Coronary artery (tissue), 2 donors: ENCODE data around the gene MRTFB.
A peak's percentile ranks its signal among the peaks of the same experiment; 100 is the strongest.

Experiments
- DNase-seq: peaks from one replicate; pipeline ENCODE4 v3.0.0-alpha.2; 2017; ENCODE audit warnings: low spot score
- H3K27ac ChIP-seq, 2 donors: fragments of 200-600 bp; sonication (generic); one replicate each; pipeline ENCODE4 v1.5.1; 2016 to 2019
- H3K4me3 ChIP-seq: fragments of 200-600 bp; sonication (generic); 2 replicates; pipeline ENCODE4 v1.5.1; 2016; ENCODE audit warnings: mild to moderate bottlenecking, moderate library complexity
- TF ChIP-seq, protein P1 (sequence below): fragments of 200-600 bp; sonication (generic); IDR thresholded peaks from one replicate; pipeline ENCODE4 v1.5.1; 2019; ENCODE audit warnings: antibody characterized with exemption

Gene MRTFB

GRCh38 chr16:14202697-14203096 lies 131.6 kb downstream of the MRTFB start:
- Histone ChIP-seq H3K4me3 (peak overlapping the region; percentile 38), H3K27ac (no peak overlapping the region)
- TF ChIP-seq, protein P1, sequence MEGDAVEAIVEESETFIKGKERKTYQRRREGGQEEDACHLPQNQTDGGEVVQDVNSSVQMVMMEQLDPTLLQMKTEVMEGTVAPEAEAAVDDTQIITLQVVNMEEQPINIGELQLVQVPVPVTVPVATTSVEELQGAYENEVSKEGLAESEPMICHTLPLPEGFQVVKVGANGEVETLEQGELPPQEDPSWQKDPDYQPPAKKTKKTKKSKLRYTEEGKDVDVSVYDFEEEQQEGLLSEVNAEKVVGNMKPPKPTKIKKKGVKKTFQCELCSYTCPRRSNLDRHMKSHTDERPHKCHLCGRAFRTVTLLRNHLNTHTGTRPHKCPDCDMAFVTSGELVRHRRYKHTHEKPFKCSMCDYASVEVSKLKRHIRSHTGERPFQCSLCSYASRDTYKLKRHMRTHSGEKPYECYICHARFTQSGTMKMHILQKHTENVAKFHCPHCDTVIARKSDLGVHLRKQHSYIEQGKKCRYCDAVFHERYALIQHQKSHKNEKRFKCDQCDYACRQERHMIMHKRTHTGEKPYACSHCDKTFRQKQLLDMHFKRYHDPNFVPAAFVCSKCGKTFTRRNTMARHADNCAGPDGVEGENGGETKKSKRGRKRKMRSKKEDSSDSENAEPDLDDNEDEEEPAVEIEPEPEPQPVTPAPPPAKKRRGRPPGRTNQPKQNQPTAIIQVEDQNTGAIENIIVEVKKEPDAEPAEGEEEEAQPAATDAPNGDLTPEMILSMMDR, result no peak
- no peak for DNase-seq

GRCh38 chr16:14203166-14203565 lies 132.0 kb downstream of the MRTFB start:
- H3K4me3 ChIP-seq, result no peak overlapping the region
- TF ChIP-seq, protein P1, result no peak
- no peak overlapping the region for H3K27ac ChIP-seq
- DNase-seq, result no peak

DNA sequence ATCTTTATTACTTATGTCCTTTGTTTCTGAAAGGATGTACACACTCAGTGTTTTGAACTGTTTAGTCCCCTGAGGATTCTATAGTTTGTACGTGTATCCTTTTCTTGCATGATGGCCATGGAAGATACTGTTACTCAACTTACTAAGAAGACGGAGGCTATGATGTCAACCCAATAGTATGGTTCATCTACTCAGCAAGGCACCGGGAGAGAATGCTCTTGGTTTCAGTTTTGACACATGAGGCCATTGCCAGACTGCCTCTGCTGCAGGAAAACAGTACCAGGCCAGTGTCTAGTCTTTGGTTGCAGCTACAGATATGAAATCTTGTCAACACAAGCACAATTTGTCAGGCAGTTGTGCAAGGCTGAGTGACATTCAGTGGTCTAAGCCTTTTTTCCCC lies 134.5 kb downstream of the MRTFB start:
- no peak for DNase-seq
- Histone ChIP-seq H3K27ac (no peak overlapping the region), H3K4me3 (no peak overlapping the region)
- TF ChIP-seq, protein P1, result no peak

DNA sequence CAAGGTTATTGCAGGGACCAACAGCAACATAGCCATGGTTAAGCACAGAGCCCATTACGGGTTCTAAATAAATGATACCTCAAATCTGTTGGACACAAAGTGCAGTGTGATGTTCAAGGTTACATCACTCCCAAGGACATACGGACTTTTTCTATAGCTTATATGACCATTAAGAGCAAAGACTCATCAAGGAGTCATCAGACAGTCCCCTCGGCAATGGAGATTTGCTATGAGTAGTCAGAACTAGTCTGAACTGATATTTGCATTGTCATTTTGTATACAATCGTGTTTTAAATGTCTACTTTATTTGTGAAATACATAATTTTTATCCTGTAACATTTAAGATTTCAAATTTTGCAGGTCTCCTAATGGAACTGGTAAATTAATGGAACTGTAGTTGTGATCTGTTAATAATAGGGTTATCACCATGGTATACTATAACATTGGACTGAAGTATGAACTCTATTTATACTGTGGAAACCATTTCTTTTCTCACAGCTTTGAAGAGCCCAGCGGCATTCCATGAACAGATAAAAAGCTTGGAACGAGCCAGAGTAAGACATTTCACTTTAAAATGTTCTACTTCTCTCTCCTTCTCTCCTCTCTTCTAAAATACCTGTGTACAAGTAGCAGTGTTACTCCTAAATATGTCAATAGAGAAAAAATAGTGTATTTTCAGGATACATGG lies 140.9 kb downstream of the MRTFB start:
- H3K27ac ChIP-seq, result no peak overlapping the region
- no peak for DNase-seq
- no peak overlapping the region for H3K4me3 ChIP-seq
- TF ChIP-seq, protein P1, result no peak

DNA sequence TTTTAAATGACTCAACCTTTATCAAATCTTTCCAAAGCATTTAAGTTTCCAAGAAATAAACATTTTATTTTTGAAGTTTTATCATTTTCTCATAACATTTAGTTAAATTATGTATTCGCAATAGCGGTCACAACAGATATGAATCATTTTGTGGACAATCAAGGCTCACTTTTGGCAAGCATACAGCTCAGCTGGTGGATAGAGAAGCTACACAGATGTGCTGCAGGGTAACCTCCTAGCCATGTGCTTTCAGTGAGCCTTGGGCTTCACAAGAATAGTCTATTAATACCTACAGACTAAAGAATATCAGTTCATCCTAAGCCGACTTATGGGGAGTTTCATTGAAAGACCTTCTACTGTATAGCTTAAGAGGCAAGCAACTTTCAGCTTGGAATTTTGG lies 144.8 kb downstream of the MRTFB start:
- no peak for DNase-seq
- TF ChIP-seq, protein P1, result no peak
- no peak overlapping the region for H3K4me3 ChIP-seq
- no peak overlapping the region for H3K27ac ChIP-seq

- DNase-seq, result no peak
- Histone ChIP-seq H3K27ac (no peak overlapping the region), H3K4me3 (no peak overlapping the region)
- TF ChIP-seq, protein P1, result no peak
These were observed 148.9 kb downstream of the MRTFB start for GRCh38 chr16:14219983-14220382.

DNA sequence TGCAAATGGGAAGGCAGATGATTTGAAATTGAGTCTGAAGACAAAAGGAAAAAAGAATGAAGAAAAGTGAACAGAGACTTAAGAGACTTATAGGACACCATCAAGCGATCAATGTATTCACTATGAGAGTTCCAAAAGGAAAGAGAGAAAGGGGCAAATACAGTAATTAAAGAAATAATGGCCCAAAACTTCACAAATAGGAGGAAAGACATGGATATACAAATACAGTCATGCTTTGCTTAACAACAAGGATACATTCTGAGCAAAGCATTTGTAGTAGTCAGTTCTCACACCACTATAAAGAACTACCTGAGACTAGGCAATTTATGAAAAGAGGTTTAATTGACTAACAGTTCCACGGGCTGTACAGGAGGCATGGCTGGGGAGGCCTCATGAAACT lies 152.5 kb downstream of the MRTFB start:
- TF ChIP-seq, protein P1, result no peak

More for the DNA sequence above, 152.5 kb downstream of the MRTFB start:
- H3K4me3 ChIP-seq, result no peak overlapping the region
- no peak overlapping the region for H3K27ac ChIP-seq
- DNase-seq, result no peak
